GM12801 (cell line): ENCODE results near the gene NAA15.

Experiments used
- TF ChIP-seq, protein P1 (sequence below): IDR thresholded peaks from one replicate; pipeline ENCODE4 v1.5.1; 2011; ENCODE audit warnings: control low read depth; ENCODE audit not compliant: insufficient read length; ENCODE audit errors: extremely low read depth

The NAA15 gene

GRCh38 chr4:139282065-139282720 is 19.1 kb upstream of the NAA15 start:
- TF ChIP-seq, protein P1, sequence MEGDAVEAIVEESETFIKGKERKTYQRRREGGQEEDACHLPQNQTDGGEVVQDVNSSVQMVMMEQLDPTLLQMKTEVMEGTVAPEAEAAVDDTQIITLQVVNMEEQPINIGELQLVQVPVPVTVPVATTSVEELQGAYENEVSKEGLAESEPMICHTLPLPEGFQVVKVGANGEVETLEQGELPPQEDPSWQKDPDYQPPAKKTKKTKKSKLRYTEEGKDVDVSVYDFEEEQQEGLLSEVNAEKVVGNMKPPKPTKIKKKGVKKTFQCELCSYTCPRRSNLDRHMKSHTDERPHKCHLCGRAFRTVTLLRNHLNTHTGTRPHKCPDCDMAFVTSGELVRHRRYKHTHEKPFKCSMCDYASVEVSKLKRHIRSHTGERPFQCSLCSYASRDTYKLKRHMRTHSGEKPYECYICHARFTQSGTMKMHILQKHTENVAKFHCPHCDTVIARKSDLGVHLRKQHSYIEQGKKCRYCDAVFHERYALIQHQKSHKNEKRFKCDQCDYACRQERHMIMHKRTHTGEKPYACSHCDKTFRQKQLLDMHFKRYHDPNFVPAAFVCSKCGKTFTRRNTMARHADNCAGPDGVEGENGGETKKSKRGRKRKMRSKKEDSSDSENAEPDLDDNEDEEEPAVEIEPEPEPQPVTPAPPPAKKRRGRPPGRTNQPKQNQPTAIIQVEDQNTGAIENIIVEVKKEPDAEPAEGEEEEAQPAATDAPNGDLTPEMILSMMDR: no peak

DNA sequence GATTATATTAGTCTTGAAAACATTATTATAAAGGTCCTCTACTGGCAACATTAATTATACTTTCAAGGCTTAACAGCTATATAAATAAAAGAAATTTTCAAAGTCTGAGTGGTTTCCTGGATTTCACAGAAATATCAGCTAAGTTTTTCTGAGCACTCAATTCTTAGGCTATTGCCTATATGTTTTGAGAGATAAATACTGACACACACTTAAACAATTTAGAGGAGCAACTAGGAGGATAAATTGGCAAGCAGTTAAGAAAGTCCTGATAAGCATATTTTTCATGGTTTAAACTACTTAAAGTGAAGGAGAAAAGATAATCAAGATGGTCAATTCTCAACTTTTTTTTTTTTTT is 18.6 kb upstream of the NAA15 start:
- TF ChIP-seq, protein P1: no peak

DNA sequence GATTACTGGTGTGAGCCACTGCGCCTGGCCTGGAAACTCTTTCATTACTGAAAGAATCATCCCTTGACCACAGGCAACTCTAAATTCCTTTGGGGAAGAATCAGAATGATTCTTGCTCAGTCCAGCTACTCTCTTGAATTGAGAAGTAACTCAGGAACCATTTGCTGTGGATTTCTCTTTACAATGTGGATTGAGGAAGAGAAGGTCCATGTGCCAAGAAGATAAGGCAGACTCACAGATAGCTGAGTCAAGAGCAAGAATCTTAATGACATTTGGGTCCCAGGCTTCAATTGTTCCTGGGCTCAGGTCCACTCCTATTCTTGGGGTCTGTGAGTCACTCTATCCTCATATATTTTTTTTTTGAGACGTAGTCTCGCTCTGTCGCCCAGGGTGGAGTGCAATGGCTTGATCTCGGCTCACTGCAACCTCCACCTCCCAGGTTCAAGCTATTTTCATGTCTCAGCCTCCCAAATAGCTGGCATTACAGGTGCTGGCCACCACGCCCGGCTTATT is 15.1 kb upstream of the NAA15 start:
- TF ChIP-seq, protein P1: no peak

DNA sequence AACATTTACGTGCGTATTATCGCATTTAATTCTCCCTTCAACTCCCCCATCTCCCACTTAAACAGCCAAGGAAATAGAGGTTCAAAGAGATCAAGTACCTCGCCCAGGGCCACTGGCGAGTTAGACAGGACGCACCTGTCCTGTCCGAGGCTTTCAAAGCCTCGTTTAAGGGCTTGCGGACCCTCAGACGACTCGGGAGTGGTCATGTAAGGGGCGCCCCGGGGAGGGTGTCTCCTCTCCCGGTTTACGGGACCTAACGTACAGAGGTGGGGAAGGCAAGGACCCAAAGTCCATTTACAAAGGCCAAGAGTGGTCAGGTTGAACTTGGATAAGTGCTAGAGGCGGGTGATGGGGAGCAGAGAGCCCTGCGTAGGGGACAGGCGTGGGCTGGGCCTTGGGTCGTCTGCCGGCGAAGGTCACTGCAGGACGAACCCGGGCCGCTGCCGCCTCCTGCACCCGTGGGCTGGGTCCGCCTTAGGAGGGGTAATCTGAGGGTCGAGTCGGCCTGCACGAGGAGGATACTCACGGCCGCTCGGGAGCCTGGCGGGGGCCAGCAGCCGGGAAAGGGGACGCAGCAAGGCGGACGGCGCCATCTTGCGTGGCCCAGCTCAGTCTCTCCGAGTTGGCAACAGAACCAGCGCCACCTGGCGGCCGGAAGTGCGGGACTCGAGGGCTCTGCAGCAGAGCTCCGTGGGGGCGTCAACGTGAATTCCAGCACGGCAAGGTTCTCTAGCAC is 5.9 kb upstream of the NAA15 start:
- TF ChIP-seq, protein P1: no peak

- TF ChIP-seq, protein P1: no peak
These were observed 5.4 kb upstream of the NAA15 start for GRCh38 chr4:139295942-139296299.

DNA sequence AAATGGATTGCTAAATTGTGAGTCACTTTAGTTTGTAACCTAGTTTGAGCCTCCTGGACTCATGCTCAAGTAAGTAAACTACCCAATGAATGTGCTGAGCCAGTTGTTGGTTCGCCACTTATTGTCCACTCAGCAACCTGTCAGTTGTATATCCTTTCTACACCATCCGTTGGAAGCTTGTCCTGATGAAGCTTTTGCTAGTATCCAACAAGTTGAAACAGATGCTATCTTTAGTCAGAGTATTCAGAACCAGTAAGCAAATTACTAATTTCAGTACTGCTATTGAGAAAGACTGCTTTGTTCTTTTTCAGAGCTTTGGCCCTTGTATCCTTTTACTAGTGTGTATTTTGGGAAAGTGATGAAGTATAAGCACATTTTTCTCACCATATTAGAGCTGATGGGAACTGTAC is 4.3 kb upstream of the NAA15 start:
- TF ChIP-seq, protein P1: no peak

- TF ChIP-seq, protein P1: no peak
These were observed 1.8 kb upstream of the NAA15 start for GRCh38 chr4:139299536-139299935.
